ENCODE data around the gene ERAP2.

DNA sequence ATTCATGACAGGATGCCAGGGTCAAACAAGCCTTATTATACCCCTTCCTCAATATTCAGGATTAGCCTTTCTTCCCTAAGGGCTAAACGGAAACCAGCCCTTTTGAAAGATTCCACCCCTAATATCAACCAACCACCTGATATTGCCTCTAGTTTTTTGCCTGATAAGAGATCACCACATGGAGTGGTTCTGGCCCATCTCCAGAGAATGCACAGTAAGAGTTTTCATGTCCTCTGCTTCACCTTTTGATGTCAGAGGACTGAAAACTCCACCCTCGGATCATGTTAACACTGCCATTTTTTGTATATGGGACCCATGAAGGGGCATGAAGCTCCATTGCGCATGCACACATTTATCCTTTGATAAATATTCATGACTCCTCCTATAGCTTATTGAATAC, 53.8 kb downstream of the ERAP2 start:
- TF ChIP-seq, protein P1, sequence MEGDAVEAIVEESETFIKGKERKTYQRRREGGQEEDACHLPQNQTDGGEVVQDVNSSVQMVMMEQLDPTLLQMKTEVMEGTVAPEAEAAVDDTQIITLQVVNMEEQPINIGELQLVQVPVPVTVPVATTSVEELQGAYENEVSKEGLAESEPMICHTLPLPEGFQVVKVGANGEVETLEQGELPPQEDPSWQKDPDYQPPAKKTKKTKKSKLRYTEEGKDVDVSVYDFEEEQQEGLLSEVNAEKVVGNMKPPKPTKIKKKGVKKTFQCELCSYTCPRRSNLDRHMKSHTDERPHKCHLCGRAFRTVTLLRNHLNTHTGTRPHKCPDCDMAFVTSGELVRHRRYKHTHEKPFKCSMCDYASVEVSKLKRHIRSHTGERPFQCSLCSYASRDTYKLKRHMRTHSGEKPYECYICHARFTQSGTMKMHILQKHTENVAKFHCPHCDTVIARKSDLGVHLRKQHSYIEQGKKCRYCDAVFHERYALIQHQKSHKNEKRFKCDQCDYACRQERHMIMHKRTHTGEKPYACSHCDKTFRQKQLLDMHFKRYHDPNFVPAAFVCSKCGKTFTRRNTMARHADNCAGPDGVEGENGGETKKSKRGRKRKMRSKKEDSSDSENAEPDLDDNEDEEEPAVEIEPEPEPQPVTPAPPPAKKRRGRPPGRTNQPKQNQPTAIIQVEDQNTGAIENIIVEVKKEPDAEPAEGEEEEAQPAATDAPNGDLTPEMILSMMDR (IDR thresholded peaks at IDR 0.05): no peak
- TF ChIP-seq SIN3A (IDR thresholded peaks at IDR 0.05; ENCODE audit: borderline replicate concordance, insufficient read depth, low read depth, low read length) (no peak), POLR2AphosphoS5 (IDR thresholded peaks at IDR 0.05; ENCODE audit: low read depth, low read length) (no peak), TCF7L2 (IDR thresholded peaks at IDR 0.05; ENCODE audit: low read depth, low read length) (no peak)
- TF ChIP-seq, protein P2, sequence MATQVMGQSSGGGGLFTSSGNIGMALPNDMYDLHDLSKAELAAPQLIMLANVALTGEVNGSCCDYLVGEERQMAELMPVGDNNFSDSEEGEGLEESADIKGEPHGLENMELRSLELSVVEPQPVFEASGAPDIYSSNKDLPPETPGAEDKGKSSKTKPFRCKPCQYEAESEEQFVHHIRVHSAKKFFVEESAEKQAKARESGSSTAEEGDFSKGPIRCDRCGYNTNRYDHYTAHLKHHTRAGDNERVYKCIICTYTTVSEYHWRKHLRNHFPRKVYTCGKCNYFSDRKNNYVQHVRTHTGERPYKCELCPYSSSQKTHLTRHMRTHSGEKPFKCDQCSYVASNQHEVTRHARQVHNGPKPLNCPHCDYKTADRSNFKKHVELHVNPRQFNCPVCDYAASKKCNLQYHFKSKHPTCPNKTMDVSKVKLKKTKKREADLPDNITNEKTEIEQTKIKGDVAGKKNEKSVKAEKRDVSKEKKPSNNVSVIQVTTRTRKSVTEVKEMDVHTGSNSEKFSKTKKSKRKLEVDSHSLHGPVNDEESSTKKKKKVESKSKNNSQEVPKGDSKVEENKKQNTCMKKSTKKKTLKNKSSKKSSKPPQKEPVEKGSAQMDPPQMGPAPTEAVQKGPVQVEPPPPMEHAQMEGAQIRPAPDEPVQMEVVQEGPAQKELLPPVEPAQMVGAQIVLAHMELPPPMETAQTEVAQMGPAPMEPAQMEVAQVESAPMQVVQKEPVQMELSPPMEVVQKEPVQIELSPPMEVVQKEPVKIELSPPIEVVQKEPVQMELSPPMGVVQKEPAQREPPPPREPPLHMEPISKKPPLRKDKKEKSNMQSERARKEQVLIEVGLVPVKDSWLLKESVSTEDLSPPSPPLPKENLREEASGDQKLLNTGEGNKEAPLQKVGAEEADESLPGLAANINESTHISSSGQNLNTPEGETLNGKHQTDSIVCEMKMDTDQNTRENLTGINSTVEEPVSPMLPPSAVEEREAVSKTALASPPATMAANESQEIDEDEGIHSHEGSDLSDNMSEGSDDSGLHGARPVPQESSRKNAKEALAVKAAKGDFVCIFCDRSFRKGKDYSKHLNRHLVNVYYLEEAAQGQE (IDR thresholded peaks at IDR 0.05; ENCODE audit: insufficient read depth in 1 of 2, low read depth in 2 of 2, low read length in 1 of 2): no peak
